Adipose tissue (tissue), 3 donors: ENCODE data around the gene PPP6R3. TPM values are rescaled to one million over a fixed set of nuclear protein-coding genes. Genes with fewer than 3 reads are reported as not detected.
"Not testable (repeated sequence)": the region's sequence is repeated elsewhere in the genome, so short reads cannot be mapped to it uniquely, and the experiment has no call there.

ENCODE experiments used
- H3K27ac ChIP-seq: one replicate; pipeline ENCODE4 v1.5.1; 2013; ENCODE audit warnings: low read depth, low read length
- WGBS, 3 donors: extraction: QIAGEN DNeasy Blood & Tissue Kit; methylation state at CpG; one replicate each; pipeline ENCODE4 v1.1.7; 2013; 5-methylcytosine and 5-hydroxymethylcytosine counted together
- polyA plus RNA-seq, 3 donors: library from polyadenylated mRNA; stranded (reverse); fragments of 200-250 nt; gene quantifications; one replicate each; pipeline ENCODE4 v1.2.3, GENCODE V29; 2013
- donor health status: healthy with polysubstance abuse.
- donor health status: Bipolar disorder and iron deficiency.
- donor health status: healthy.

The PPP6R3 gene
- polyA plus RNA-seq, 3 donors = 14.3 to 31.5 (median 26.9) TPM

- 89 to 94% (median 90%) methylated on average over 17 of the region's 17 CpGs for WGBS, 3 donors
- H3K27ac ChIP-seq = no peak overlapping the region
Observed at GRCh38 chr11:68432874-68433273, 27.7 kb upstream of the PPP6R3 start.

DNA sequence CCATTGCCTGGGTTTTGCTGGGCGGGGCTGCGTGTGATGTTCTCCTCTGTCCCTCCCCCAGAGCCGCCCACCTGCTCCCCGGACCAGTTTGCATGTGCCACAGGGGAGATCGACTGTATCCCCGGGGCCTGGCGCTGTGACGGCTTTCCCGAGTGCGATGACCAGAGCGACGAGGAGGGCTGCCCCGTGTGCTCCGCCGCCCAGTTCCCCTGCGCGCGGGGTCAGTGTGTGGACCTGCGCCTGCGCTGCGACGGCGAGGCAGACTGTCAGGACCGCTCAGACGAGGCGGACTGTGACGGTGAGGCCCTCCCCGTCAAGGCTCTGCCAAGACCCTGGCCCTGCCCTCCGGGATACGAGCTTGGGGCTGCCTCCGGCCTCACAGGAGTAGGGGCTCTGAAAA lies 27.0 kb upstream of the PPP6R3 start:
- H3K27ac ChIP-seq = no peak overlapping the region
- 92 to 95% (median 92%) methylated on average over 28 to 31 of the region's 31 CpGs for WGBS, 3 donors

DNA sequence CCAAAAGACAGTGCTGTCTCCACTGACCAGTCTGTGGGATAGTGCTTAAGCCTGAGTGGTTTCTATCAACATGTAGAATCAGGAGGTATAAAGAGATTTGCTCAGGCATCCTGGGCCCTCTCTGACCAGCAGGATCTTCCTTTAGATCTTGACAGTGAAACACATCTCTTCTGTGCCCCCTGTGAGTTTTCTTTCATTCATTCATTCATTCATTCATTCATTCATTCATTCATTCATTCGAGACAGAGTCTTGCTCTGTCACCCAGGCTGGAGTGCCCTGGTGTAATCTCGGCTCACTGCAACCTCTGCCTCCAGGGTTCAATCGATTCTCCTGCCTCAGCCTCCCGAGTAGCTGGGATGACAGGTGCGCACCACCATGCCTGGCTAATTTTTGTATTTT lies 26.4 kb upstream of the PPP6R3 start:
- WGBS, 3 donors = 92 to 94% (median 94%) methylated on average over 5 of the region's 5 CpGs
- H3K27ac ChIP-seq = not testable (repeated sequence)

DNA sequence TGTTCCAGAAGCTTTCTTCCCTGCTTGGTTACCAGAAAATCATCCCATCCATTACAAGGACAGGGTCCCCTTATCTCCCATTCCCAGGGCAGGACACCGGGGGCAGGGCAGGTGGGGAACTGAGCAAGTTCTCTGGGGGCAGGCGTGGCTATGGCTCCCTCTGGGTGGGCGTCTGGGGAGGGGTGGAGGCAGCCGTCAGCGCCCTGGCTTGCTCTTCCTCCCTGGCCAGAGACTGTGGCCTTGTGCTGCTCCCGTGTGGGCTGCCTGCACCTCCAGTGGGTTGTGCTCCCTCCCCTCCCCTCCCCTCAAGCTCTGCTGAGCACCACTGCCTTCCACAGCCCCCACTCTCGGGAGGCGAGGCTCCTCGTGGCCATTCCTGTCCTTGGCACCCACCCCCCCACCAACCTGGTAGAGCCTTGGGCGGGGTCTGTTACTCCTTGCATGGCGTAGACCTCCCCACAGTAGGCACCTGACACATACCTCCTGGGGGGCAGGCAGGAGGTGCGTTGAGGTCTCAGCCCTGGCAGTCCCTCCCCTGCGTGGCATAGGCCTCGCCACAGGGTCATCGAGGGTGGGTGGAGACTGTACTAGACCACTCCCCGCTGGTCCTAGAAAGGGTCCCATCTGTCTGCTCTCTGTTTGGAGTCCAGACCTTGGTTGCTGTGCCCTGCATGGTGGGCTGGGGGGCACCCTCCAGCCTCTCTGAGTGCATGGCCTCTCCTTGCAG lies 24.2 kb upstream of the PPP6R3 start:
- 89 to 92% (median 91%) methylated on average over 13 to 16 of the region's 16 CpGs for WGBS, 3 donors
- no peak overlapping the region for H3K27ac ChIP-seq

DNA sequence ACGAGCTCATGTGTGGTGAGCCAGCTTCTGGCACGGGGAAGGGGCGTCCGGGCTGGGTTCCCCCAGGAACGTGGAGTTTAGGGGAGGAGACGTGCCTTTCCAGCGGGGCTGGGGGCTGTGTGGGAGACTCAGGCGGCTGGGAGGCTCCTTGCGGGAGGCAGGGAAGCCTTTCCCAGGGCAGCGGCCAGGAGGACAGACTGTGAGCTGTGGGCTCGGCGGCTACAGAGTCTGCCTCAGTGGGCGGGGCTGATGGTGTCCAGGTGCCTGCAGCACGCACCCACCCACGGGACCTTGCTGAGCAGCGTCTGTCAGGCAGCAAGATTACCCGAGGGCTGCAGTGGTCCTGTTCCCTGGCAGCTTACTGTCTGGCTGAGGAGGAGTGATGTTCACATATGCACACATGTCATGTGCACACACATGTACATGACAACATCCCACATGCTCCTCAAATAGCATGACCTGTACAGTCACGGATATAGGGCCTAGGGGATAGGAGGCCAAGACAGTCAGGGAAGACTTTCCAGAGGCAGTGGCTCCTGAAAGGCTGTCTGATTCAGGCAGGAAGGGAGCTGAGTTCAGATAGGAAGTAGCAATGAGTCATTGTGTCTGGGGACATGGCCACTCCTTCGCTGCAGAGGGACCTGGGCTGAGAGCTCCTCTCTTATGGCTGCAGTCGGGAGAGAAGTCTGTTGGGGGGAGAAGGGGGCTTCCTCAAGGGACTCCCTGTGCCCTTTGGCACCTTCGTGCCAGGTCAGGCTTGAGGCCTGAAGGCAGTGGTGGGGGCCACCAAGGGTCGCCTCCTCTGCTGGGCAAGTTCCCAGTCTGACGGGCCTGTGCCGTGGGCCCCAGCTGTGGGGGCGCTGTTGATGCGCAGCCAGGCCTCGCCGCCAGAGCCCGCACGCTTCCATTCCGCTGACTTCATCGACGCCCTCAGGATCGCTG lies 23.3 kb upstream of the PPP6R3 start:
- 58 to 84% (median 63%) methylated on average over 28 to 34 of the region's 34 CpGs for WGBS, 3 donors
- H3K27ac ChIP-seq = no peak overlapping the region

DNA sequence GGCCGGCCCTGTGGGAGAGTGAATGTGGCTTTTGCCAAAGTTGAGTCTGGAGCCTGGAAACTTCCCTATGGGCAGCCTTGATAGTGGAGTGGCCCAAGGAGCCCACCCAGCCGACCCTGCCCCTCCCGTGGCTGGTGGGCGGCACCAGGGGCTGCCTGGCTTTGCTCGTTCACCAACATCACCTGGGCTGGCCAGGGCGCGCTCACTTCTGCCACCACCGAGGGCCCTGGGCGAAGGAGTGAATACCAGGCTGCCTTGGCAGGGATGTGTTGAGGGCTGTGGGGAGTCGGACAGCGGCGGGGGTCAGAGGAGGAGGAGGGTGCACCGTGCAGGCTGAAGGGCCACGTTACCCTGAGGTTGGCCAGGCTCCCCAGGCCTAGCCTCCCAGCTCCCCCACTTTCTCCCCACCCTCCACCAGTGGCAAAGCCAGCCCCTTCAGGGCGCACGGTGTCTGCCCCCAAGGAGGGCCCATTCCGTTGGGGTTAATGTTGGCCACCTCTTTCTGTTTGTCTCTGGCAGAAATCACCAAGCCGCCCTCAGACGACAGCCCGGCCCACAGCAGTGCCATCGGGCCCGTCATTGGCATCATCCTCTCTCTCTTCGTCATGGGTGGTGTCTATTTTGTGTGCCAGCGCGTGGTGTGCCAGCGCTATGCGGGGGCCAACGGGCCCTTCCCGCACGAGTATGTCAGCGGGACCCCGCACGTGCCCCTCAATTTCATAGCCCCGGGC lies 22.5 kb upstream of the PPP6R3 start:
- 91 to 92% (median 91%) methylated on average over 33 to 34 of the region's 34 CpGs for WGBS, 3 donors
- no peak overlapping the region for H3K27ac ChIP-seq

GRCh38 chr11:68438658-68439259 lies 21.8 kb upstream of the PPP6R3 start:
- H3K27ac ChIP-seq = no peak overlapping the region
- WGBS, 3 donors = 88 to 97% (median 95%) methylated on average over 6 of the region's 6 CpGs

DNA sequence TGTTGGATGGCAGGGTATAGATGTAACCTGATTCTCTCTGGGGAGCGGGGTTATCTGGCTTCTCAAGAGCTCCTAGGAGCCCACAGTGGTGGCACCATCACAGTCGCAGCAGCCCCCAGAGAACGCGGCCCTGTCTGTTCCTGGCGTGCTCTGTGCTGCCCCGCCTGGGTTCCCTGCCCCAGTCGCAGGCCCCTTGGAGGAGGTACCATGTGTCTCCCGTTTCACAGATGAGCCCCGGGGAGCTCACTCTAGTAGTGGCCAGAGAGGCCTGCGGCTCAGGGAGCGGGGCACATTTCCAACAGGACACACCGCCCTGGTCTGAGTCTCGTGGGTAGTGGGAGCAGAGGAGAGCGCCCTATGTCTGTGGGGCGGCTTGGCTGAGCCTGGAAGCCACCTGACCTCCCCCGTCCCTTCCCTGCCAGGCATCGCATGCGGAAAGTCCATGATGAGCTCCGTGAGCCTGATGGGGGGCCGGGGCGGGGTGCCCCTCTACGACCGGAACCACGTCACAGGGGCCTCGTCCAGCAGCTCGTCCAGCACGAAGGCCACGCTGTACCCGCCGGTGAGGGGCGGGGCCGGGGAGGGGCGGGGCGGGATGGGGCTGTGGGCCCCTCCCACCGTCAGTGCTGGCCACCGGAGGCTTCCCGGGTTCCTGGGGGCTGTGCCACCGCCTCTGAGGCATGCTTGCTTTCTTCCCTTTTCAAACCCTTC lies 21.0 kb upstream of the PPP6R3 start:
- 74 to 89% (median 76%) methylated on average over 21 to 38 of the region's 38 CpGs for WGBS, 3 donors
- H3K27ac ChIP-seq = no peak overlapping the region

DNA sequence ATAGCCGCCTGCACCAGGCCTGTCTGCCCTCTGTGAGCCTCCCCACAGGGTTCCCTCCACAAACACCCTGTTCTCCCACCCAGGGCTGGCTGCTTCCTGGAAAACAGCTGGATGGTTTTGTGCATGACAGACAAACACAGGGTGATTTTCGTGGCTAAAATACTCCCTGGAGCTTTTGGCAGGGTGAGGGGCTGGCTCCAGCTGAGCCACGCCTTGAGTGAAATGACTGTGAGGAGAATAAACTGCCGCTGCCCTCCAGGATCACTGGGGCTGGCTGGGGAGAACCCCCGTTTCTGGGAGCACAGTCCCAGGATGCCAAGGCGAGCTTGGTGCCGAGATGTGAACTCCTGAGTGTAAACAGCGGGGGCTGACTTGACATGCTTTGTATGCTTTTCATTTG lies 20.3 kb upstream of the PPP6R3 start:
- no peak overlapping the region for H3K27ac ChIP-seq
- 91 to 94% (median 91%) methylated on average over 8 of the region's 8 CpGs for WGBS, 3 donors

GRCh38 chr11:68441466-68442230 lies 18.9 kb upstream of the PPP6R3 start:
- no peak overlapping the region for H3K27ac ChIP-seq
- WGBS, 3 donors = 71 to 81% (median 77%) methylated on average over 6 of the region's 6 CpGs

GRCh38 chr11:68442433-68442832 lies 18.1 kb upstream of the PPP6R3 start:
- WGBS, 3 donors = 85 to 92% (median 86%) methylated on average over 10 of the region's 10 CpGs
- H3K27ac ChIP-seq = no peak overlapping the region

GRCh38 chr11:68444566-68444965 lies 16.0 kb upstream of the PPP6R3 start:
- 74 to 92% (median 87%) methylated on average over 6 of the region's 6 CpGs for WGBS, 3 donors
- H3K27ac ChIP-seq = no peak overlapping the region

DNA sequence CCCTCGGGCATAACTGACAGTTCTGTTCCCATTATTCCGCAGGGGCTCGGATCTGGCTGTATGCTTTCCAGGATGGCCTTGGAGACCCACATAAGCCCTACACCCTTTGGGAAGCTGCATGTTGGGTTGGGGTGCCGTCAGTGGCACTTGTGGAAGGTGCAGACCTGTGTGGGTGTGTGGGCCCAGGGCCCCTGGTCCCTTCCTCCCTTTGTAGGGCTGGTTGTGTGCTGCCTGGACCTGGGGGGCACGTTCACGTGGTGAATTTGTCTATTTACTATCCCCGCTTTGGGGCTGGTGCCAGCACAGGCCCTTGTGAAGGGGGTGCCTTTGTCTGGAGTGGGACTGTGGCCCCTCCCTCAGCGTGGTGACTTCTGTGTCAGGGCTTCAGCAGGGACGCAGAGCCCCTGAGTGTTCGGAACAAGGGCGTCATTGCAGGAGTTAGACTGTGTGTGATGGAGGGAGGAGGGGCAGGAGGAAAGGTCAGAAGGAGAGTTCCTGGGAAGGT lies 15.0 kb upstream of the PPP6R3 start:
- H3K27ac ChIP-seq = no peak overlapping the region
- 87 to 90% (median 87%) methylated on average over 11 of the region's 11 CpGs for WGBS, 3 donors

DNA sequence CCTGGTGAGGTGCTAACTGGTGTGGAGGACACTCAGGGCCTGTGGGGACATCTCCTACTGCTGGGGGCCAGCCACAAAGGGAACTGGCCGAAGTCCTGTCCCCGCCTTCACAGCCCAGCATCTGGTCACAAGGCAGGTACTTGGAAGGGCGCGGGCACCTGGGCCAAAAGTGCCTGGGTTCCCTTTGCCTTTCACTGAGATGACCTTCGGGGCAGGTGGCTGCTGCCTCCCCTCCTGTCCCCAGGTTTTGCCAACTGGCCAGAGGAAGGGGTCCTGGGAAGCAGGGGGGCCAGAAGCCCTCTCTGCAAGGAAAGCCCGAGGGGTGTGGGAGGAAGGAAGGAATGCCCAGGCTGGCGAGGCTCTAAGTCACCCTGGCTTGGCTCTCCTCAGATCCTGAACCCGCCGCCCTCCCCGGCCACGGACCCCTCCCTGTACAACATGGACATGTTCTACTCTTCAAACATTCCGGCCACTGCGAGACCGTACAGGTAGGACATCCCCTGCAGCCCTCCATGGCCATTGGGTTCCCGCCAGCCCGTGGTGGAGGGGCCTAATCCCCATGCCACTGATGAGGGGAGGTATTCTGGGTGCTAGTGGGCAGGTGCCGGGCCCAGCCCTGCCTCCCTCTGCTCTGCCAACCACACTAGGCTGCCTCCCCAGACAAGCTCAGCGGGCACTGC lies 14.4 kb upstream of the PPP6R3 start:
- H3K27ac ChIP-seq = no peak overlapping the region
- WGBS, 3 donors = 88 to 91% (median 91%) methylated on average over 17 to 18 of the region's 18 CpGs

- WGBS, 3 donors = 43 to 48% (median 47%) methylated on average over 24 to 25 of the region's 25 CpGs
- no peak overlapping the region for H3K27ac ChIP-seq
Observed at GRCh38 chr11:68447015-68447801, 13.3 kb upstream of the PPP6R3 start.

DNA sequence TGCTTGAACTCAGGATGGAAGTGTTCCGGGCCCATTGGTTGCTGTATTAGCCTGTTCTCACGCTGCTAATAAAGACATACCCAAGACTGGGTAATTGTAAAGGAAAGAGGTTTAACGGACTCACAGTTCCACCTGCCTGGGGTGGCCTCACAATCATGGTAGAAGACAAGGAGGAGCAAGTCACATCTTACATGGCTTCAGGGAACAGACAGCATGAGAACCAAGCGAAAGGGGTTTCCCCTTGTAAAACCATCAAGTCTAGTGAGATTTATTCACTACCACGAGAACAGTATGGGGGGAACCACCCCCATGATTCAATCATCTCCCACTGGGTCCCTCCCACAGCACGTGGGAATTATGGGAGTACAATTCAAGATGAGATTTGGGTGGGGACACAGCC lies 12.6 kb upstream of the PPP6R3 start:
- not testable (repeated sequence) for H3K27ac ChIP-seq
- 75 to 82% (median 79%) methylated on average over 6 of the region's 6 CpGs for WGBS, 3 donors
